Tibial nerve (tissue), 4 donors: Measurements from ENCODE around the gene NCAM1. TPM values are rescaled to one million over a fixed set of nuclear protein-coding genes. Genes with fewer than 3 reads are reported as not detected.

ENCODE experiments used
- DNase-seq, 2 donors: peaks; one replicate each; pipeline ENCODE4 v3.0.0-alpha.2; 2019; ENCODE audit warnings: low spot score in 2 of 2
- H3K27ac ChIP-seq, 4 donors: fragments of 200-600 bp; sonication (generic) in 3 of 4; one replicate each; pipeline ENCODE4 v1.5.1; 2017 to 2019; ENCODE audit warnings: mild to moderate bottlenecking in 1 of 4
- H3K27me3 ChIP-seq, 2 donors: fragments of 200-600 bp; sonication (generic) in 1 of 2; one replicate each; pipeline versions ENCODE4 v1.5.1 to v1.6.0; 2017 to 2019
- H3K36me3 ChIP-seq, 3 donors: fragments of 200-600 bp; sonication (generic); one replicate each; pipeline ENCODE4 v1.5.1; 2018 to 2019
- H3K4me1 ChIP-seq, 4 donors: fragments of 200-600 bp; sonication (generic) in 3 of 4; one replicate each; pipeline ENCODE4 v1.5.1; 2017 to 2019
- H3K4me3 ChIP-seq, 4 donors: fragments of 200-600 bp; sonication (generic) in 3 of 4; one replicate each; pipeline ENCODE4 v1.5.1; 2017 to 2019; ENCODE audit warnings: mild to moderate bottlenecking in 1 of 4, moderate library complexity in 1 of 4
- H3K9me3 ChIP-seq, 4 donors: fragments of 200-600 bp; sonication (generic) in 3 of 4; one replicate each; pipeline ENCODE4 v1.5.1; 2017 to 2019
- EP300 ChIP-seq, 2 donors: sonication (generic); formaldehyde crosslinking; IDR thresholded peaks; one replicate each; pipeline ENCODE4 v1.6.1; 2017; ENCODE audit warnings: antibody characterized with exemption in 2 of 2, mild to moderate bottlenecking in 1 of 2
- POLR2A ChIP-seq, 2 donors: fragments of 450-650 bp; IDR thresholded peaks; one replicate each; pipeline ENCODE4 v1.6.1; 2017; ENCODE audit warnings: antibody characterized with exemption in 2 of 2, mild to moderate bottlenecking in 2 of 2, moderate library complexity in 2 of 2
- WGBS, 2 donors: methylation state at CpG; one replicate each; pipeline ENCODE4 v1.1.5; 2018; 5-methylcytosine and 5-hydroxymethylcytosine counted together
- total RNA-seq, 4 donors: library from RNA; depleted of rRNA; stranded (reverse); fragments of >200 nt; gene quantifications; one replicate each; pipeline ENCODE4 v1.1.0, GENCODE V29; 2016
- TF ChIP-seq, protein P1 (sequence below), 5 experiments: fragments of 200-600 bp in 3 of 5; fragments of 450-650 bp in 2 of 5; sonication (generic) in 3 of 5; IDR thresholded peaks; one replicate each; pipeline ENCODE4 v1.5.1; 2016 to 2019; ENCODE audit warnings: antibody characterized with exemption in 5 of 5, mild to moderate bottlenecking in 3 of 5, moderate library complexity in 2 of 5

The NCAM1 gene
- total RNA-seq, 4 donors from 2014 or later: 57.3 to 121 (median 76.1) TPM

GRCh38 chr11:112942966-112943643 is 18.1 kb upstream of the NCAM1 start:
- TF ChIP-seq EP300 (IDR thresholded peaks at IDR 0.05): no peak
- TF ChIP-seq POLR2A (IDR thresholded peaks at IDR 0.05): no peak
- TF ChIP-seq, protein P1, sequence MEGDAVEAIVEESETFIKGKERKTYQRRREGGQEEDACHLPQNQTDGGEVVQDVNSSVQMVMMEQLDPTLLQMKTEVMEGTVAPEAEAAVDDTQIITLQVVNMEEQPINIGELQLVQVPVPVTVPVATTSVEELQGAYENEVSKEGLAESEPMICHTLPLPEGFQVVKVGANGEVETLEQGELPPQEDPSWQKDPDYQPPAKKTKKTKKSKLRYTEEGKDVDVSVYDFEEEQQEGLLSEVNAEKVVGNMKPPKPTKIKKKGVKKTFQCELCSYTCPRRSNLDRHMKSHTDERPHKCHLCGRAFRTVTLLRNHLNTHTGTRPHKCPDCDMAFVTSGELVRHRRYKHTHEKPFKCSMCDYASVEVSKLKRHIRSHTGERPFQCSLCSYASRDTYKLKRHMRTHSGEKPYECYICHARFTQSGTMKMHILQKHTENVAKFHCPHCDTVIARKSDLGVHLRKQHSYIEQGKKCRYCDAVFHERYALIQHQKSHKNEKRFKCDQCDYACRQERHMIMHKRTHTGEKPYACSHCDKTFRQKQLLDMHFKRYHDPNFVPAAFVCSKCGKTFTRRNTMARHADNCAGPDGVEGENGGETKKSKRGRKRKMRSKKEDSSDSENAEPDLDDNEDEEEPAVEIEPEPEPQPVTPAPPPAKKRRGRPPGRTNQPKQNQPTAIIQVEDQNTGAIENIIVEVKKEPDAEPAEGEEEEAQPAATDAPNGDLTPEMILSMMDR (IDR thresholded peaks at IDR 0.05): no peak
- 44 to 52% methylated on average over 7 of the region's 7 CpGs for WGBS, 2 donors
- Histone ChIP-seq H3K36me3 (no peaks in the 10 kb centered on the region), H3K4me1 (peaks cover 0 to 4% (median 2%) of the 10 kb centered on the region in 4 donors), H3K27me3 (no peaks in the 10 kb centered on the region), H3K9me3 (no peaks in the 10 kb centered on the region), H3K27ac (peak overlapping the region in 2 of 4 donors; percentile 48 to 50), H3K4me3 (no peak overlapping the region)
- no peak for DNase-seq

DNA sequence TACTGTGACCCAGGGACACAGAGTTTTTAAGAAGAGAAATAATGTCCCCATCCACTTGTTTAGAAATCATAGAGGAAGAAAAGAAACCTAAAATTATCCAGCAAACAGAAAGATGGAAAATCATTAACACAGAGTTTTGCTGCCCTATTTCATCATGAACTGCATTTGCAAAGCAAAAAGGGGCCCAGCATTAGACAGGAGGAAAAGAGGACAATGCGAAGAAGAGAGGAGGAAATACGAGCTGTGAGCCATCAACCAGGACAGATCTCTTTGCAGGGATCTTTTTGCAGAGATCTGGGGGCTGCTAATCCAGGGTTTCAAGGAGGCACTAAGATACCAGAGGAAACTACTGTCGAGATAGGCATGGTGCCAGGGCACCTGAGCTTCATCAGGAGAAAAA is 14.4 kb upstream of the NCAM1 start:
- 79 to 82% methylated on average over 3 of the region's 3 CpGs for WGBS, 2 donors
- no peak overlapping the region for H3K4me3 ChIP-seq
- no peaks in the 10 kb centered on the region for H3K9me3 ChIP-seq
- no peak for DNase-seq
- H3K4me1 ChIP-seq: peaks cover 0 to 4% (median 2%) of the 10 kb centered on the region in 4 donors
- H3K27ac ChIP-seq: no peak overlapping the region
- no peak for TF ChIP-seq EP300 (IDR thresholded peaks at IDR 0.05)
- no peaks in the 10 kb centered on the region for H3K36me3 ChIP-seq
- no peaks in the 10 kb centered on the region for H3K27me3 ChIP-seq

DNA sequence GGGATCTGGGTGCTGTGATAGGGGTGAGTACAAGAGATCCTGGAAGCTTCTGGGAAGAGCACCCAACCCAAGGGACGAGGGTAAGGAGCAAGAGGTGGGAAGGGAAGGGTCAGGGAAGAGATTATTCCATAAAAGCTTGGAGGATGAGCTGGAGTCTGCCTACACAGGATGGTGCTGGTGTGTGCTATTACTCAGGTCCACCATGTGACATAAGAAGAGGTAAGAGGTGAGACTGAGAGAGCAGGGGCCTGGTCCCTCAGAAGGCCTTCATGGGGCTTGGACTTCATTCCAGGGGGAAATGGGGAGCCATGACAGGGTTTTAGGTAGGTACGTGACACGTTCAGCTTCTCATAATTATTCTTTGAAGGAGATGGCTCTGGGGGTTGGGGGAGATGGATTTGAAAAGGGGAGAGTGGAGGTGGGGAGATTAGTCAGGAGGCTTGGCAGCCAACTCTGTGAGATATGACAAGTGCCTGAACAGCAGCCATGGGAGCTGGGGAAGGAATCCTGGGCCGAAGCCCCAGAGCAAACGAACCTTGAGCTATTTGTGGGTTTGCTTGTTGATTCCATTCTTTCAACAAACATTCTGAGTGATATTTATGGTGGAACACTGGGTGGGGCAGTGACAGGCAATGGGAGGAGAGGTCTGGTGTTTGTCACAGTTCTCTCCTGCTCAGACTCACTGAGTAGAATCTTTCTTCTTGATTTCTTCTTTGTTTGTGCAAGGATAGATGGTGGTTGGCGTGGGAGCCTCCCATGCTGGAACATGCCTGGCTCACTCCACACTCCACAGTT is 11.2 kb upstream of the NCAM1 start:
- Histone ChIP-seq H3K27me3 (peaks cover 0 to 9% of the 10 kb centered on the region in 2 donors), H3K9me3 (peaks cover 0 to 4% (median 0%) of the 10 kb centered on the region in 4 donors), H3K4me1 (no peaks in the 10 kb centered on the region), H3K36me3 (no peaks in the 10 kb centered on the region), H3K4me3 (no peak overlapping the region), H3K27ac (no peak overlapping the region)
- TF ChIP-seq EP300 (IDR thresholded peaks at IDR 0.05): no peak
- TF ChIP-seq POLR2A (IDR thresholded peaks at IDR 0.05): no peak
- TF ChIP-seq, protein P1 (IDR thresholded peaks at IDR 0.05): no peak
- WGBS, 2 donors: 75 to 82% methylated on average over 6 of the region's 6 CpGs
- no peak for DNase-seq

DNA sequence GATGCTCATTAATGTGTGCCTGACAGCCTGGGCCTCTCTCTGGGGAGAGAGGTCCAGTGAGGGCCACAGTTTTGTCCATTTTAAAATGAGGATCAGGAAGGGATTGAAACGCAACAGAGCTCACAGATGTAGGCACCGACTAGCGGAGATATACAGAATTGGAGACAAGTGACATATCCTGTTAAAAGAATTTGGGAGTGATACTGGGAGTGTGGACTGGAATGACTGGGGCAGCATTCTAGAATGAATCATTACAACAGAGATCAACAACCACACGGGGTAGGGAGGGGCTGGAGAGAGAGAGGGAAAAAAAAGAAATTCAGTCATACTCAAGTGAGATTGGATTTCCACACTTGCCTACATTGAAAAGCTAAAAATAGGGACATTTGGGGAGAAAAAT is 2.5 kb upstream of the NCAM1 start:
- WGBS, 2 donors: 27 to 43% methylated on average over 4 of the region's 4 CpGs
- DNase-seq: no peak
- Histone ChIP-seq H3K4me3 (no peak overlapping the region), H3K9me3 (peaks cover 0 to 4% (median 0%) of the 10 kb centered on the region in 4 donors), H3K27ac (no peak overlapping the region), H3K4me1 (peaks cover 0 to 32% (median 6%) of the 10 kb centered on the region in 4 donors), H3K36me3 (no peaks in the 10 kb centered on the region), H3K27me3 (peaks cover 0 to 56% of the 10 kb centered on the region in 2 donors)
- TF ChIP-seq, protein P1 (IDR thresholded peaks at IDR 0.05): no peak
- TF ChIP-seq EP300 (IDR thresholded peaks at IDR 0.05): no peak
- TF ChIP-seq POLR2A (IDR thresholded peaks at IDR 0.05): no peak

- Histone ChIP-seq H3K4me1 (peaks cover 0 to 32% (median 6%) of the 10 kb centered on the region in 4 donors), H3K27me3 (peaks cover 0 to 59% of the 10 kb centered on the region in 2 donors), H3K9me3 (no peaks in the 10 kb centered on the region), H3K27ac (peak overlapping the region; percentile 3 to 80 (median 59)), H3K36me3 (no peaks in the 10 kb centered on the region), H3K4me3 (peak overlapping the region; percentile 31 to 61 (median 52))
- WGBS, 2 donors: 0 to 1% methylated on average over 46 to 77 of the region's 82 CpGs
- TF ChIP-seq, protein P1 (IDR thresholded peaks at IDR 0.05): no peak
- TF ChIP-seq POLR2A (IDR thresholded peaks at IDR 0.05): no peak
- no peak for TF ChIP-seq EP300 (IDR thresholded peaks at IDR 0.05)
- no peak for DNase-seq
Measured at GRCh38 chr11:112961751-112962578, 745 bp downstream of the NCAM1 start.
